WTC11 (cell line): ENCODE measurements around the gene AK2. TPM values are rescaled to one million over a fixed set of nuclear protein-coding genes. Genes with fewer than 3 reads are reported as not detected.
A peak's percentile ranks its signal among the peaks of the same experiment; 100 is the strongest.

Experiments
- ATAC-seq: fragments of 200-7000 bp; cut with Tn5 transposase; 2 replicates; pipeline ENCODE4 v1.10.0; 2021; ENCODE audit warnings: mild to moderate bottlenecking, moderate library complexity
- CTCF ChIA-PET: fragments of 300-600 bp; sonication (Branson Sonifier 250); formaldehyde crosslinking; loops from one replicate; lab custom pipeline; 2021; ENCODE audit warnings: antibody characterized with exemption; lab: Charles Lee
- POLR2A ChIA-PET: fragments of 350-600 bp; sonication (Branson Sonifier 250); formaldehyde crosslinking; loops from one replicate; lab custom pipeline; 2021; ENCODE audit warnings: antibody characterized with exemption; lab: Charles Lee
- DNase-seq: peaks from one replicate; pipeline ENCODE4 v3.0.0; 2021; ENCODE audit warnings: low spot score
- H3K27ac Mint-ChIP-seq: 2 replicates; pipeline ENCODE4 v1.8.0; 2021; ENCODE audit warnings: mixed read lengths
- H3K27me3 Mint-ChIP-seq: 2 replicates; pipeline ENCODE4 v1.8.0; 2021; ENCODE audit warnings: low read depth, mild to moderate bottlenecking, moderate library complexity, mixed read lengths
- H3K36me3 Mint-ChIP-seq: 2 replicates; pipeline ENCODE4 v1.8.0; 2021; ENCODE audit warnings: mixed read lengths
- H3K4me1 Mint-ChIP-seq: 2 replicates; pipeline ENCODE4 v1.8.0; 2022; ENCODE audit warnings: mixed read lengths
- H3K4me3 Mint-ChIP-seq: 2 replicates; pipeline ENCODE4 v1.8.0; 2021; ENCODE audit warnings: mild to moderate bottlenecking, moderate library complexity, mixed read lengths
- H3K9me3 Mint-ChIP-seq: 2 replicates; pipeline ENCODE4 v1.8.0; 2021; ENCODE audit warnings: mixed read lengths
- ATF1 ChIP-seq: sonication (generic); formaldehyde crosslinking; IDR thresholded peaks from 2 replicates; pipeline ENCODE4 v1.8.1; 2023; ENCODE audit warnings: mild to moderate bottlenecking, moderate library complexity, missing genetic modification reagents
- EMX1 ChIP-seq: fragments of 250-450 bp; sonication (Bioruptor Pico); IDR thresholded peaks from 2 replicates; pipeline ENCODE4 v1.8.0; 2021; ENCODE audit warnings: mild to moderate bottlenecking
- ESRRA ChIP-seq: sonication (generic); formaldehyde crosslinking; IDR thresholded peaks from 2 replicates; pipeline ENCODE4 v1.8.1; 2022; ENCODE audit warnings: mild to moderate bottlenecking, missing genetic modification reagents, borderline replicate concordance
- GABPB1 ChIP-seq: sonication (generic); formaldehyde crosslinking; IDR thresholded peaks from 2 replicates; pipeline ENCODE4 v1.8.1; 2023; ENCODE audit warnings: mild to moderate bottlenecking, missing genetic modification reagents
- KAT7 ChIP-seq: sonication (generic); formaldehyde crosslinking; IDR thresholded peaks from 2 replicates; pipeline ENCODE4 v1.8.1; 2023; ENCODE audit warnings: missing genetic modification reagents, mild to moderate bottlenecking, borderline replicate concordance
- NFATC4 ChIP-seq: fragments of 250-450 bp; sonication (Bioruptor Pico); IDR thresholded peaks from 2 replicates; pipeline ENCODE4 v1.9.0; 2021; ENCODE audit warnings: mild to moderate bottlenecking
- TCF7 ChIP-seq: sonication (generic); formaldehyde crosslinking; IDR thresholded peaks from 2 replicates; pipeline ENCODE4 v1.8.0; 2022; ENCODE audit warnings: mild to moderate bottlenecking, low read depth, missing genetic modification reagents, moderate library complexity
- ZNF121 ChIP-seq: sonication (generic); formaldehyde crosslinking; IDR thresholded peaks from 2 replicates; pipeline ENCODE4 v1.8.0; 2023; ENCODE audit warnings: missing genetic modification reagents
- total RNA-seq: library from RNA; stranded (reverse); gene quantifications from 3 replicates; pipeline ENCODE4 v1.2.3, GENCODE V29; 2021
- TF ChIP-seq, protein P1 (sequence below): sonication (generic); formaldehyde crosslinking; IDR thresholded peaks from 2 replicates; pipeline ENCODE4 v1.8.1; 2022; ENCODE audit warnings: low read depth, mild to moderate bottlenecking, moderate library complexity, missing genetic modification reagents, borderline replicate concordance
- TF ChIP-seq, protein P2 (sequence below): fragments of 250-450 bp; sonication (Bioruptor Pico); IDR thresholded peaks from 2 replicates; pipeline ENCODE4 v1.9.0; 2021; ENCODE audit warnings: mild to moderate bottlenecking
- TF ChIP-seq, protein P3 (sequence below): fragments of 250-450 bp; sonication (Bioruptor Pico); IDR thresholded peaks from 2 replicates; pipeline ENCODE4 v1.9.0; 2021; ENCODE audit warnings: mild to moderate bottlenecking

AK2 gene
- total RNA-seq, 1 experiment from 2014 or later: 124 TPM

DNA sequence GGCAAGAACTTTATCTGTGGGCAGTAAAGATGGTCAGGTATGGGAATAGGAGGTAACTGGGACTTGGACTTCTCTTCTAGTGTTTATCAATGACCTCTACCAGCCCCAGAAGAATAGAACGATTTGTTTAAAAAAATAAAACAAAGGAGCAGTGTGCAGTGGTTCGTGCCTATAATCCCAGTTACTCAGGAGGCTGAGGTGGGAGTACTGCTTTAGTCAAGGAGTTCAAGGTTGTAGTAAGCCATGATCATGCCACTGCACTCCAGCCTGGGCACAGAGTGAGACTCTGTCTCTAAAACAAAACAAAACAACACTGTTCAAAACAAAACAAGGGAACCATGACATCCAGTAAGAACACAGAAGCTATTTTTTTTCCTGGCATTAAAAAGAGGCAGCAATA lies 76.3 kb downstream of the AK2 start:
- no peak for ATAC-seq
- Mint-ChIP-seq H3K4me3 (no peak overlapping the region), H3K36me3 (no peaks in the 10 kb centered on the region), H3K27ac (0 out of 2 replicates have a peak overlapping the region, but pooled peaks have one; percentile 36), H3K9me3 (no peaks in the 10 kb centered on the region), H3K27me3 (peaks cover 13% of the 10 kb centered on the region), H3K4me1 (peaks cover 29% of the 10 kb centered on the region)
- POLR2A ChIA-PET: no interaction called here
- no peak for TF ChIP-seq GABPB1 (CRISPR knock-in tag)
- TF ChIP-seq, protein P1, sequence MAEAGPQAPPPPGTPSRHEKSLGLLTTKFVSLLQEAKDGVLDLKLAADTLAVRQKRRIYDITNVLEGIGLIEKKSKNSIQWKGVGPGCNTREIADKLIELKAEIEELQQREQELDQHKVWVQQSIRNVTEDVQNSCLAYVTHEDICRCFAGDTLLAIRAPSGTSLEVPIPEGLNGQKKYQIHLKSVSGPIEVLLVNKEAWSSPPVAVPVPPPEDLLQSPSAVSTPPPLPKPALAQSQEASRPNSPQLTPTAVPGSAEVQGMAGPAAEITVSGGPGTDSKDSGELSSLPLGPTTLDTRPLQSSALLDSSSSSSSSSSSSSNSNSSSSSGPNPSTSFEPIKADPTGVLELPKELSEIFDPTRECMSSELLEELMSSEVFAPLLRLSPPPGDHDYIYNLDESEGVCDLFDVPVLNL: no peak
- CTCF ChIA-PET: interaction anchor here (1.0 kb wide), 1 partner anchor 41 kb away, joined by 3 read pairs; no protein-coding TSS in a partner anchor
- DNase-seq: no peak

DNA sequence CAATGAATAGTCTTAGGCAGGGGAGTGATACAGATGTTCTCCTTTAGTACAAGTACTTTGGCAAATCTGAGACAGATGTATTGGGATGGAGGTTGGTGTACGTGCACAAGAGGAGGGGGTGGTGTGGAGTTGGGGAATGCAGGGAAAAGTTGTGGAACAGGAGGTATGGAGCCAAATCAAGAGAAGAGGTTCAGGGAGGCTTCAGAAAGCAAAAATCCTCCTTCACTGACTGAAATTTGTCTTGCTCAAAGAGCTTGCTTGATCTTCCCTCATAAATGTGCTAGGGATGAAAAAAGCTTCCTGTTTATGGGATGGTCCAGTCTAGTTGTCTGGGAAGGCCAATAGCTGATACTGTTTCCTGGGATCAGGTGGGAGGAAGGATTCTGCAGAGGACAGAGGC lies 77.9 kb downstream of the AK2 start:
- CTCF ChIA-PET: no interaction called here
- H3K4me3 Mint-ChIP-seq: no peak overlapping the region
- peaks cover 13% of the 10 kb centered on the region for H3K27me3 Mint-ChIP-seq
- TF ChIP-seq TCF7 (CRISPR knock-in tag): no peak
- no peak for TF ChIP-seq ESRRA (CRISPR knock-in tag)
- TF ChIP-seq EMX1 (CRISPR knock-in tag): no peak
- no peak for TF ChIP-seq KAT7
- no peak for TF ChIP-seq ZNF121 (CRISPR knock-in tag)
- TF ChIP-seq, protein P1: no peak
- TF ChIP-seq, protein P2, sequence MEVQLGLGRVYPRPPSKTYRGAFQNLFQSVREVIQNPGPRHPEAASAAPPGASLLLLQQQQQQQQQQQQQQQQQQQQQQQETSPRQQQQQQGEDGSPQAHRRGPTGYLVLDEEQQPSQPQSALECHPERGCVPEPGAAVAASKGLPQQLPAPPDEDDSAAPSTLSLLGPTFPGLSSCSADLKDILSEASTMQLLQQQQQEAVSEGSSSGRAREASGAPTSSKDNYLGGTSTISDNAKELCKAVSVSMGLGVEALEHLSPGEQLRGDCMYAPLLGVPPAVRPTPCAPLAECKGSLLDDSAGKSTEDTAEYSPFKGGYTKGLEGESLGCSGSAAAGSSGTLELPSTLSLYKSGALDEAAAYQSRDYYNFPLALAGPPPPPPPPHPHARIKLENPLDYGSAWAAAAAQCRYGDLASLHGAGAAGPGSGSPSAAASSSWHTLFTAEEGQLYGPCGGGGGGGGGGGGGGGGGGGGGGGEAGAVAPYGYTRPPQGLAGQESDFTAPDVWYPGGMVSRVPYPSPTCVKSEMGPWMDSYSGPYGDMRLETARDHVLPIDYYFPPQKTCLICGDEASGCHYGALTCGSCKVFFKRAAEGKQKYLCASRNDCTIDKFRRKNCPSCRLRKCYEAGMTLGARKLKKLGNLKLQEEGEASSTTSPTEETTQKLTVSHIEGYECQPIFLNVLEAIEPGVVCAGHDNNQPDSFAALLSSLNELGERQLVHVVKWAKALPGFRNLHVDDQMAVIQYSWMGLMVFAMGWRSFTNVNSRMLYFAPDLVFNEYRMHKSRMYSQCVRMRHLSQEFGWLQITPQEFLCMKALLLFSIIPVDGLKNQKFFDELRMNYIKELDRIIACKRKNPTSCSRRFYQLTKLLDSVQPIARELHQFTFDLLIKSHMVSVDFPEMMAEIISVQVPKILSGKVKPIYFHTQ (CRISPR knock-in tag): no peak
- no peak for TF ChIP-seq NFATC4 (CRISPR knock-in tag)
- TF ChIP-seq, protein P3, sequence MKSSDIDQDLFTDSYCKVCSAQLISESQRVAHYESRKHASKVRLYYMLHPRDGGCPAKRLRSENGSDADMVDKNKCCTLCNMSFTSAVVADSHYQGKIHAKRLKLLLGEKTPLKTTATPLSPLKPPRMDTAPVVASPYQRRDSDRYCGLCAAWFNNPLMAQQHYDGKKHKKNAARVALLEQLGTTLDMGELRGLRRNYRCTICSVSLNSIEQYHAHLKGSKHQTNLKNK (CRISPR knock-in tag): no peak
- no peak for TF ChIP-seq ATF1 (CRISPR knock-in tag)
- TF ChIP-seq, all 79 proteins: peak for 0
- H3K36me3 Mint-ChIP-seq: no peaks in the 10 kb centered on the region
- POLR2A ChIA-PET: no interaction called here
- ATAC-seq (no peak), DNase-seq (no peak)
- H3K4me1 Mint-ChIP-seq: peaks cover 24% of the 10 kb centered on the region
- H3K9me3 Mint-ChIP-seq: no peaks in the 10 kb centered on the region
- H3K27ac Mint-ChIP-seq: no peak overlapping the region

Other genes starting within 250 kb of the AK2 start
- 142 to 197 TPM (median 154 TPM) in 3 replicates for gene YARS1, start 219.5 kb downstream of the AK2 start, total RNA-seq
- gene S100PBP, start 219.2 kb downstream of the AK2 start, total RNA-seq: 62.9 to 73.2 TPM (median 70.2 TPM) in 3 replicates
- 1.2 to 1.6 TPM (median 1.4 TPM) in 3 replicates for gene FNDC5, start 166.0 kb downstream of the AK2 start, total RNA-seq
- 1.5 to 2.2 TPM (median 1.9 TPM) in 3 replicates for gene HPCA, start 150.4 kb downstream of the AK2 start, total RNA-seq
- gene TMEM54, start 135.5 kb downstream of the AK2 start, total RNA-seq: 20.7 to 29.0 TPM (median 24.9 TPM) in 3 replicates
- gene RNF19B, start 72.1 kb downstream of the AK2 start, total RNA-seq: 14.8 to 21.9 TPM (median 15.4 TPM) in 3 replicates
- gene AZIN2, start 44.3 kb upstream of the AK2 start, total RNA-seq: 0.89 to 1.7 TPM (median 1.1 TPM) in 3 replicates
- 10.7 to 13.6 TPM (median 11.0 TPM) in 3 replicates for gene TRIM62, start 145.2 kb upstream of the AK2 start, total RNA-seq
- gene ZNF362, start 219.6 kb upstream of the AK2 start, total RNA-seq: 23.9 to 25.7 TPM (median 24.2 TPM) in 3 replicates